ENCODE results near the gene PIGK.
"Not testable (repeated sequence)": the region's sequence is repeated elsewhere in the genome, so short reads cannot be mapped to it uniquely, and the experiment has no call there.

Gene PIGK

GRCh38 chr1:77200806-77201205 lies 18.4 kb downstream of the PIGK start:
- in situ Hi-C loops (cut with MboI; ENCODE audit: low pct_unique_long_range_greater_than_20kb, low sequenced_read_pairs, unreplicated experiment) = no loop called here
- no peak for TF ChIP-seq CTCF (IDR thresholded peaks at IDR 0.05; ENCODE audit: extremely low read depth, insufficient read depth, missing control alignments)
- DNase-seq (ENCODE audit: low spot score) = no peak

GRCh38 chr1:77200293-77200692 lies 18.9 kb downstream of the PIGK start:
- DNase-seq (ENCODE audit: low spot score) = no peak
- in situ Hi-C loops (cut with MboI; ENCODE audit: low pct_unique_long_range_greater_than_20kb, low sequenced_read_pairs, unreplicated experiment) = no loop called here
- no peak for TF ChIP-seq CTCF (IDR thresholded peaks at IDR 0.05; ENCODE audit: extremely low read depth, insufficient read depth, missing control alignments)

GRCh38 chr1:77197351-77197750 lies 21.9 kb downstream of the PIGK start:
- in situ Hi-C loops (cut with MboI; ENCODE audit: low pct_unique_long_range_greater_than_20kb, low sequenced_read_pairs, unreplicated experiment) = no loop called here
- no peak for TF ChIP-seq CTCF (IDR thresholded peaks at IDR 0.05; ENCODE audit: extremely low read depth, insufficient read depth, missing control alignments)
- DNase-seq (ENCODE audit: low spot score) = no peak

GRCh38 chr1:77193951-77194350 lies 25.3 kb downstream of the PIGK start:
- in situ Hi-C loops (cut with MboI; ENCODE audit: low pct_unique_long_range_greater_than_20kb, low sequenced_read_pairs, unreplicated experiment) = no loop called here
- TF ChIP-seq CTCF (IDR thresholded peaks at IDR 0.05; ENCODE audit: extremely low read depth, insufficient read depth, missing control alignments) = no peak
- no peak for DNase-seq (ENCODE audit: low spot score)

- no peak for TF ChIP-seq CTCF (IDR thresholded peaks at IDR 0.05; ENCODE audit: extremely low read depth, insufficient read depth, missing control alignments)
- in situ Hi-C loops (cut with MboI; ENCODE audit: low pct_unique_long_range_greater_than_20kb, low sequenced_read_pairs, unreplicated experiment) = no loop called here
- DNase-seq (ENCODE audit: low spot score) = no peak
Measured at GRCh38 chr1:77188770-77189169, 30.5 kb downstream of the PIGK start.

GRCh38 chr1:77186907-77187306 lies 32.3 kb downstream of the PIGK start:
- in situ Hi-C loops (cut with MboI; ENCODE audit: low pct_unique_long_range_greater_than_20kb, low sequenced_read_pairs, unreplicated experiment) = not testable (repeated sequence)

GRCh38 chr1:77182083-77182482 lies 37.1 kb downstream of the PIGK start:
- no peak for DNase-seq (ENCODE audit: low spot score)
- no peak for TF ChIP-seq CTCF (IDR thresholded peaks at IDR 0.05; ENCODE audit: extremely low read depth, insufficient read depth, missing control alignments)
- in situ Hi-C loops (cut with MboI; ENCODE audit: low pct_unique_long_range_greater_than_20kb, low sequenced_read_pairs, unreplicated experiment) = no loop called here

More at GRCh38 chr1:77186907-77187306, 32.3 kb downstream of the PIGK start:
- not testable (repeated sequence) for DNase-seq (ENCODE audit: low spot score)

Data from GM13977 (cell line).